ENCODE measurements around the gene RELT.

The RELT gene

DNA sequence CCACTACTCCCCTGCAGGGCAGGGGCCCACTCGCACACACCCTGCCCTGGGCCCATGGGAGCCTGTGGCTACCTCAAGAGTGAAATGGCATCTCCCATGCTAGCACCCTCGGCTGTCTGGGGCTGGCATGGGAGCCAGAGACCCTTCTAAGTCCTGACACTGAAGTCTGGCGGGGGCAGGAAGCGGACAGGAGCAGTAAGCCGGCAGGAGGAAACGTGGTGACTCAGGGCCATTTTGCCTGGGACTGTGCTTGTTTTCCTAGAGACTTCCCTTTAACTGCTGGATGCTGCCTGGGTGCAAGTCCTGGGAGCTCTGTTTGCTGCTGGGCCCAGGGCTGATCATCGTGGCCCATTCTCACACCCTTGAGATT is 16.8 kb downstream of the RELT start:
- no peak overlapping the region for H3K4me3 ChIP-seq (ENCODE audit: extremely low read depth, insufficient read depth, low read length, poor library complexity, severe bottlenecking)
- H3K4me1 ChIP-seq (ENCODE audit: control insufficient read depth, insufficient read depth, low read length, poor library complexity, severe bottlenecking), result peaks cover 18% of the 10 kb centered on the region
- 90% methylated on average over 7 of the region's 7 CpGs for WGBS, 2 experiments (ENCODE audit: insufficient coverage in 2 of 2)
- H3K27ac ChIP-seq (ENCODE audit: low read depth, low read length, severe bottlenecking), result peak overlapping the region; percentile 78
- H3K9me3 ChIP-seq (ENCODE audit: control insufficient read depth, low read length), result no peaks in the 10 kb centered on the region
- H3K36me3 ChIP-seq (ENCODE audit: control insufficient read depth, insufficient read depth, low read length), result peaks cover 42% of the 10 kb centered on the region

DNA sequence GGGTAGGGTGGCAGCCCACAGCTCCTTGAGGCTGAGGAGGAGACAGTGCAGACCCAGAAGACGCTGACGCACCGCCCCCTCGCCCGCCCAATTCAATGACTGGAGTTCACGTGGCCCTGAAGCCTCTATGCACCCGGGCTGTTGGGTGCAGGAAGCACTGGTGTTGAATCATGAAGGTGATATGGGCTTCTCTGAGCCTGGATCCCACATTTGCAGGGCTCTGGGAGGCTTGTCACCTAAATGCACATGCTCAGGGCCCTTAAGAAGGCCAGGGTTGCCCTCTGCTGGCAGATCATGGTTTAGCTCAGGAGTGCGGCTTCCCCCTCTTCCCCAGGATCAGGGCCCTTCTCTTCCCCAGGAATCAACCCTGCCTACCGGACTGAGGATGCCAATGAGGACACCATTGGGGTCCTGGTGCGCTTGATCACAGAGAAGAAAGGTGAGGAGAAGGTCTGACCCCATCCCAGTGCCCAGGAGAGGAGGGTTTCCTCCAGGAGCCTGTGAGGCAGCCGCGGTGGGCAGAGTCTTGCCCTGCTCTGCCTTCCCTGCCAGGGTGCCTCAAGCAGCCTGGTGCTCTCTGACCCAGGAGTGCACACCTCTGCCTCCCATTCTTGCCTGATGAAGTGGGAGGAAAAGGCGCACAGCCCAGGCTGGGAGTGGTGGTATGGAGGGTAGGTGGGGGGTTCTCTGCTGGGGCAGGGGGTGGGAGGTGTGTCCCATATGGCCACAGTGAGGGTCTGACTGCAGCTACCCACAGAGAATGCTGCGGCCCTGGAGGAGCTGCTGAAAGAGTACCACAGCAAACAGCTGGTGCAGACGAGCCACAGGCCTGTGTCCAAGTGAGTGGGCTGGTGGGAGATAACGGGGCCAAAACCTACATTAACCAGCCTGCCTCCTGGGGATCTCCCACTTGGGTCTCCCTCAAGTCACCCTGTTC is 17.5 kb downstream of the RELT start:
- Histone ChIP-seq H3K4me3 (ENCODE audit: extremely low read depth, insufficient read depth, low read length, poor library complexity, severe bottlenecking) (no peak overlapping the region), H3K27ac (ENCODE audit: low read depth, low read length, severe bottlenecking) (peak overlapping the region; percentile 78), H3K36me3 (ENCODE audit: control insufficient read depth, insufficient read depth, low read length) (peaks cover 45% of the 10 kb centered on the region), H3K4me1 (ENCODE audit: control insufficient read depth, insufficient read depth, low read length, poor library complexity, severe bottlenecking) (peaks cover 15% of the 10 kb centered on the region), H3K9me3 (ENCODE audit: control insufficient read depth, low read length) (no peaks in the 10 kb centered on the region)
- WGBS, 2 experiments (ENCODE audit: insufficient coverage in 2 of 2), result 77 to 78% methylated on average over 15 of the region's 16 CpGs

DNA sequence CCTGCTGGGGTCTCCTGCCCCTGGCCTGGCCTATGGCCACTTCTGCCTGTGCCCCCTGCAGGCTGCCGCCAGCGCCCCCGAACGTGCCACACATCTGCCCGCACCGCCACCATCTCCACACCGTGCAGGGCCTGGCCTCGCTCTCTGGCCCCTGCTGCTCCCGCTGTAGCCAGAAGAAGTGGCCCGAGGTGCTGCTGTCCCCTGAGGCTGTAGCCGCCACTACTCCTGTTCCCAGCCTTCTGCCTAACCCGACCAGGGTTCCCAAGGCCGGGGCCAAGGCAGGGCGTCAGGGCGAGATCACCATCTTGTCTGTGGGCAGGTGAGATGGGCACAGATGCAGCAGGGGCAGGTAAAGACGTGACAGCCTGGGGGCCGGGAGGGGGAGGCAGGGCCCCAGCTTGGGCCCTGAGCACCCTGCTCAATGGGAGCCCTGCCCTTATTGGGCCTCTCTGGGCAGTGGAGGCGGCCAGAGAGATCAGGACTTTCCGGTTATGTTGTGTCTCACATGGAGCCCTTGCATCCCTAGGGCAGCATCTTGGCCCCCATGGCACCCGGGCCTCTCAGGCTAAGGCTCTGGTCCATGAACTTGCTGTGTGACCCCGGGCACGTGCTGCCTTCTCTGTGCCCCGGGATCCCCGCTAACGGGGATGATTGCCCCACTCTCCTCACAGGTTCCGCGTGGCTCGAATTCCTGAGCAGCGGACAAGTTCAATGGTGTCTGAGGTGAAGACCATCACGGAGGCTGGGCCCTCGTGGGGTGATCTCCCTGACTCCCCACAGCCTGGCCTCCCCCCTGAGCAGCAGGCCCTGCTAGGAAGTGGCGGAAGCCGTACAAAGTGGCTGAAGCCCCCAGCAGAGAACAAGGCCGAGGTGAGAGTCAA is 18.5 kb downstream of the RELT start:
- Histone ChIP-seq H3K4me1 (ENCODE audit: control insufficient read depth, insufficient read depth, low read length, poor library complexity, severe bottlenecking) (peaks cover 24% of the 10 kb centered on the region), H3K36me3 (ENCODE audit: control insufficient read depth, insufficient read depth, low read length) (peaks cover 44% of the 10 kb centered on the region), H3K4me3 (ENCODE audit: extremely low read depth, insufficient read depth, low read length, poor library complexity, severe bottlenecking) (no peak overlapping the region), H3K9me3 (ENCODE audit: control insufficient read depth, low read length) (no peaks in the 10 kb centered on the region), H3K27ac (ENCODE audit: low read depth, low read length, severe bottlenecking) (no peak overlapping the region)
- WGBS, 2 experiments (ENCODE audit: insufficient coverage in 2 of 2), result 96% methylated on average over 33 of the region's 34 CpGs

DNA sequence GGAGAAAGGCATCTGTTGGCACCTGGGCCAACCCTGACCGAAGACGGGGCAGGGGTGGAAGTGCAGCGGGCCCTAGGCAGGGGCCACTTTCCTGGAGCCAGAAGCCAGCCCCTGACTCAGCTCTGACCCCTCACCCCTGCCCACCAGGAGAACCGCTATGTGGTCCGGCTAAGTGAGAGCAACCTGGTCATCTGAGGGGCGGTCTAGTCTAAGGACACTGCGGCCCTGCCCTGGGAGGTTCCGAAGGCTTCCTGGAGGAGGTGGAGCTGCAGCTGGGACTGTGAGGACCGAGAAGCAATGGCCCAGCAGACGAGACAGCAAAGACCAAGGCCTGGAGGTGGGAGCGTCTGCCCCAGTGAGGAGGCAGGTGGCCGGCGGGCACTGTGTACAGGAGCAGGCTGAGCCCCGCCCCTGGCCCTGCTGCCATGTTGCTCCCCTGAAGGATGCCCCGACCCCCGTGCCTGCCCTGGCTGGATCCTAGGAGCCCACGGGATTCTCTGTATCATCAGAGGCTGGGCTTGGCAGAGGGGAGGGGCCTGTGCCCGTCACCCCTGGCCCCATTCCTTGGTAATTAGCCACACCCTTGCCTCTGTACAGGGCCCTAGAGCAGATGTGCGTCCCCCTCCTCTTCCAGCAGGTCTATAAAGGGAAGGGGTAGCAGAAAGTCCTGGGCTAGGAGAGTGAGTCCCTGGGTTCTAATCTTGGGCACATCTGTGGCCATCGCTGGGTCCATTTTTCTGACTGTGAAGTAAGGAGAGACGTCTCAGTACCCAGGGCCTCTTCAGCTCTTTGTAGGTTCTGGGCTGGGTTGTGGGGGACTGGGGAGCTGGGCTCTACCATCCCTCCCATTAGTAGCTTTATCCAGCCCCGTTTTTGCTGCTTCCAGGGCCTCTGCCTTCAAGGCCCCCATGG is 19.4 kb downstream of the RELT start:
- WGBS, 2 experiments (ENCODE audit: insufficient coverage in 2 of 2), result 88 to 93% methylated on average over 13 to 19 of the region's 22 CpGs
- H3K36me3 ChIP-seq (ENCODE audit: control insufficient read depth, insufficient read depth, low read length), result peaks cover 41% of the 10 kb centered on the region

DNA sequence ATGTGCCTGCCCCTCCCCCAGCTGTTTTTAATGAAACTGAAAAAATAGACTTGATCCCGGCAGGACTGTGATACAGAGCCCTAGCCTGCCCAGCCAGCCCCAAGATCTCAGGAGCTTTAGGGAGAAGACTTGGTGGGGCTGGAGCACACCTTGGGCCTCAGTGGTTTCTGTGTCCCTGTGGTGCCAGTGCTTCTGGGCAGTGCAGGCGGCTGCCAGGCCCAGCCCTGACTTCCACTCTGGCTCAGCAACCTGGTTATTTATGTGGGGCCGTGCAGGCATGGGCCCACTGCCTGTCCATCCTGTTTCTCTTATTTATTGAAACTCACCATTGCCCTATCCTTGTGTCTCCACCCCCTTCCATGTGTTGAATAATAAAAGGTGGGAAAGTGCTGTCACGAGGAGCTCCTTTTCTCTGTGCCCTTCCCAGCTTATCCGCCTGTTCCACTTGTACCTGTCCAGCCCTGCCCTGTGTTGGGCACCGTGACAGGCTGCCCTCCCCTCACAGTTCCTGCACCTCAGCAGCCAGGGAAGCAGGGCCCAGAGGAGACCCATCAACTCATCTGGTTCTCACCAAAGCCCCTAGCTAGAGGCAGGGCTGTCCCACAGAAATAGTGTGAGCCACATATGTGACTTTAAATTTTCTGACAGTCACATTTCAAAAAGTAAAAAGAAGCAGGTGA is 20.2 kb downstream of the RELT start:
- peaks cover 37% of the 10 kb centered on the region for H3K36me3 ChIP-seq (ENCODE audit: control insufficient read depth, insufficient read depth, low read length)
- no peak overlapping the region for H3K4me3 ChIP-seq (ENCODE audit: extremely low read depth, insufficient read depth, low read length, poor library complexity, severe bottlenecking)
- H3K9me3 ChIP-seq (ENCODE audit: control insufficient read depth, low read length), result no peaks in the 10 kb centered on the region
- H3K27ac ChIP-seq (ENCODE audit: low read depth, low read length, severe bottlenecking), result no peak overlapping the region
- WGBS, 2 experiments (ENCODE audit: insufficient coverage in 2 of 2), result 85 to 97% methylated on average over 4 of the region's 6 CpGs
- peaks cover 24% of the 10 kb centered on the region for H3K4me1 ChIP-seq (ENCODE audit: control insufficient read depth, insufficient read depth, low read length, poor library complexity, severe bottlenecking)

More for the DNA sequence above, 19.4 kb downstream of the RELT start:
- Histone ChIP-seq H3K9me3 (ENCODE audit: control insufficient read depth, low read length) (no peaks in the 10 kb centered on the region), H3K4me3 (ENCODE audit: extremely low read depth, insufficient read depth, low read length, poor library complexity, severe bottlenecking) (no peak overlapping the region), H3K27ac (ENCODE audit: low read depth, low read length, severe bottlenecking) (no peak overlapping the region), H3K4me1 (ENCODE audit: control insufficient read depth, insufficient read depth, low read length, poor library complexity, severe bottlenecking) (peaks cover 24% of the 10 kb centered on the region)

DNA sequence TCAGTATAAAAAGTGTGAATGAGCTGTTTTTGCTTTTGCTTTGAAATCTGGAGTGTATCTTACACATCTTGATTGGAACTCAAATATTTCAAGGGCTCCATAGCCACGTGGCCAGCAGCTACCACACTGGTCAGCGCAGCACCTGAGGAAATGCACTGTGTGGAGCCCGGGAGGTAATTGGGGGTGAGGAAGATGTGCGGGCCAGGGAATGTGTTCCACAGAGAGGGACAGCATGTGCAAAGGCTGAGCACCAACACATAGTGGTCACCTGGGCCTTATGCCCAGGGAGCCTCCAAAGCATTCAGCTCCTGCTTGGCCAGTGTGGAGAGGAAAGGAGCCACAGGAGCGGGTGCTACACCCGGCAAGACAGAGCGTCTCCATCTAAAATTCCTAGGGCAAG is 20.8 kb downstream of the RELT start:
- peaks cover 37% of the 10 kb centered on the region for H3K36me3 ChIP-seq (ENCODE audit: control insufficient read depth, insufficient read depth, low read length)
- H3K27ac ChIP-seq (ENCODE audit: low read depth, low read length, severe bottlenecking), result no peak overlapping the region
- peaks cover 28% of the 10 kb centered on the region for H3K4me1 ChIP-seq (ENCODE audit: control insufficient read depth, insufficient read depth, low read length, poor library complexity, severe bottlenecking)
- no peak overlapping the region for H3K4me3 ChIP-seq (ENCODE audit: extremely low read depth, insufficient read depth, low read length, poor library complexity, severe bottlenecking)
- 91 to 100% methylated on average over 6 to 7 of the region's 7 CpGs for WGBS, 2 experiments (ENCODE audit: insufficient coverage in 2 of 2)
- no peaks in the 10 kb centered on the region for H3K9me3 ChIP-seq (ENCODE audit: control insufficient read depth, low read length)

DNA sequence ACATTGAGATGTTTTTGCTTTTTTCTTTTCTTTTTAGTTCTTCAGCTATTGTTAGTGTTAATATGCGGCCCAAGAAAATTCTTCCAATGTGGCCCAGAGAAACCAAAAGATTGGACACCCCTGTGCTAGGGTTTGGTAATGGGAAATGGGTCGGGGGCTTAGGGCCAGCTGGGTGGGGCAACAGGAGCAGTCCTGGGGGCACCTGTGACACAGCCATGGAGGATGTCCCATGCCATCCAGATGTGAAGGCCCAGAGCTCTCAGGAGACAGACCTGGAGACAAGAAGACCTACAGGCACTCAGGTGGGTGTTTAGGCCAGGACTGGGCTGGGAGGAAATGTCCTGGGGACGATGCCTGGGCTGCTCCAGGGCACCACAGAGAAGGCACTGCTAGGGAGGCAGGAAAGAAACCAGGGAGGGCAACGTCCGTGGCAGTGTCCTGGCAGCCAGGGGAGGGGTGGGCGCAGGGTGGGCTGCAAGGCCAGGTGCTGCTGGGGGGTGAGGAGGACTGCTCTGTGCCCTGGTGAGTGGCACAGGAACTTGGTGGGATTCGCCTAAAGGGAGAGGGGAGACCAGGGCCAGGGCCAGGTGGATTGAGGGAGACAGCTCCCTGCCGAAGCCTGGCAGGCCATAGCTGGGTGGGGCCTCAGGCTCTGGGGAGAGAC is 21.4 kb downstream of the RELT start:
- H3K4me3 ChIP-seq (ENCODE audit: extremely low read depth, insufficient read depth, low read length, poor library complexity, severe bottlenecking), result no peak overlapping the region
- no peak overlapping the region for H3K27ac ChIP-seq (ENCODE audit: low read depth, low read length, severe bottlenecking)
- H3K36me3 ChIP-seq (ENCODE audit: control insufficient read depth, insufficient read depth, low read length), result peaks cover 38% of the 10 kb centered on the region
- H3K4me1 ChIP-seq (ENCODE audit: control insufficient read depth, insufficient read depth, low read length, poor library complexity, severe bottlenecking), result peaks cover 26% of the 10 kb centered on the region
- no peaks in the 10 kb centered on the region for H3K9me3 ChIP-seq (ENCODE audit: control insufficient read depth, low read length)
- 93 to 100% methylated on average over 5 to 8 of the region's 8 CpGs for WGBS, 2 experiments (ENCODE audit: insufficient coverage in 2 of 2)

DNA sequence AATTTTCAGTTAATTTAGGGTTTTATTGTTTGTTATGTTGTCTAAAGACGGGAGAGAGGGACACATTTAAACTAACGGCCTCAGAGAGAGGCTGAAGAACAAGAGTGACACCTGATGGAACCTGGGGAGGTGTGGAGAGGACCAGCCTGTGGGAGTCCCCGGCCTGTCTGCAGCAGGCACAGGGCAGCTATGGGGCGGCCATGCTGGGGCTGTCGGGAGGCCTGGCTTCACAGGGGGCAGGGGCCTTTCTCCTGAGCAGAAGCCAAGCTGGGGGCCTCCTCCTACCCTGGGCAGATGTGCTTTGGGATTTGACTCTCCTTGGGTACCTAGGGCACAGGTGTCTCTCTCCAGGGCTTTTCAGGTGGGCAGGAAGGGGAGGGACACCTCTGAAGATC is 21.9 kb downstream of the RELT start:
- H3K36me3 ChIP-seq (ENCODE audit: control insufficient read depth, insufficient read depth, low read length), result peaks cover 38% of the 10 kb centered on the region
- H3K9me3 ChIP-seq (ENCODE audit: control insufficient read depth, low read length), result no peaks in the 10 kb centered on the region
- peaks cover 21% of the 10 kb centered on the region for H3K4me1 ChIP-seq (ENCODE audit: control insufficient read depth, insufficient read depth, low read length, poor library complexity, severe bottlenecking)
- no peak overlapping the region for H3K27ac ChIP-seq (ENCODE audit: low read depth, low read length, severe bottlenecking)
- WGBS, 2 experiments (ENCODE audit: insufficient coverage in 2 of 2), result 94 to 95% methylated on average over 5 of the region's 5 CpGs
- no peak overlapping the region for H3K4me3 ChIP-seq (ENCODE audit: extremely low read depth, insufficient read depth, low read length, poor library complexity, severe bottlenecking)

DNA sequence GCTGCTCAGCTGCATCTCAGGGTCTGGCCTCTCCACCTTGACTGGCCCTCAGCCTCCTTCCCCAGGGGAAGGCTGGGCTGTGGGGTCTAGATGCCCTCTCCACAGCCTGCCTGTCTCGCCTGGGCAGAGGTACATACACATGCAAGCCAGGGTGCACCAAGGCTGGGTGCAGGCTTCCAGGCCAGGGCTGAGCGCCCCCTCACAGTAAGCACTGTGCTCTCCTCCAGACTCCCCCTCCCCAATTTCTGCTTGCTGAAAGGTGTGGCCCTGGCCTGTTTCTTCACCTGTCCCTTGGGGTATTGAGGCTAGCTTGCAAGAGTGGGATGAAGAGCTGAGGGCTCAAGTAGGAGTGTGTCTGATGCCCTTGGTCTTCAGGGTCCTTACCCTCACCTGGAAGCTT is 22.5 kb downstream of the RELT start:
- H3K9me3 ChIP-seq (ENCODE audit: control insufficient read depth, low read length), result no peaks in the 10 kb centered on the region
- no peak overlapping the region for H3K4me3 ChIP-seq (ENCODE audit: extremely low read depth, insufficient read depth, low read length, poor library complexity, severe bottlenecking)
- no peak overlapping the region for H3K27ac ChIP-seq (ENCODE audit: low read depth, low read length, severe bottlenecking)
- peaks cover 16% of the 10 kb centered on the region for H3K4me1 ChIP-seq (ENCODE audit: control insufficient read depth, insufficient read depth, low read length, poor library complexity, severe bottlenecking)
- WGBS, 2 experiments (ENCODE audit: insufficient coverage in 2 of 2), result 94 to 100% methylated on average over 1 to 2 of the region's 2 CpGs
- peaks cover 41% of the 10 kb centered on the region for H3K36me3 ChIP-seq (ENCODE audit: control insufficient read depth, insufficient read depth, low read length)
